ENCODE data around the gene SMCO2. TPM values are rescaled to one million over a fixed set of nuclear protein-coding genes. Genes with fewer than 3 reads are reported as not detected.

Gene SMCO2
- total RNA-seq, 1 donor from 2014 or later, result not detected

- no peak overlapping the region for H3K4me3 Mint-ChIP-seq (ENCODE audit: unreplicated experiment)
- no peaks in the 10 kb centered on the region for H3K27me3 Mint-ChIP-seq (ENCODE audit: unreplicated experiment)
- peaks cover 18% of the 10 kb centered on the region for H3K4me1 Mint-ChIP-seq (ENCODE audit: unreplicated experiment)
- no peak for TF ChIP-seq CTCF (IDR thresholded peaks at IDR 0.05)
- no peaks in the 10 kb centered on the region for H3K9me3 Mint-ChIP-seq (ENCODE audit: unreplicated experiment)
- H3K27ac Mint-ChIP-seq (ENCODE audit: unreplicated experiment), result no peak overlapping the region
- H3K36me3 Mint-ChIP-seq (ENCODE audit: unreplicated experiment), result no peaks in the 10 kb centered on the region
- DNase-seq (ENCODE audit: extremely low spot score, unreplicated experiment), result no peak
Observed at GRCh38 chr12:27451036-27451825, 4.7 kb downstream of the SMCO2 start.

- no peaks in the 10 kb centered on the region for H3K36me3 Mint-ChIP-seq (ENCODE audit: unreplicated experiment)
- H3K4me3 Mint-ChIP-seq (ENCODE audit: unreplicated experiment), result peak overlapping the region; percentile 12
- no peak for TF ChIP-seq CTCF (IDR thresholded peaks at IDR 0.05)
- H3K27me3 Mint-ChIP-seq (ENCODE audit: unreplicated experiment), result no peaks in the 10 kb centered on the region
- no peaks in the 10 kb centered on the region for H3K9me3 Mint-ChIP-seq (ENCODE audit: unreplicated experiment)
- DNase-seq (ENCODE audit: extremely low spot score, unreplicated experiment), result no peak
- peaks cover 18% of the 10 kb centered on the region for H3K4me1 Mint-ChIP-seq (ENCODE audit: unreplicated experiment)
- H3K27ac Mint-ChIP-seq (ENCODE audit: unreplicated experiment), result peak overlapping the region; percentile 85
Observed at GRCh38 chr12:27453421-27453820, 6.9 kb downstream of the SMCO2 start.

GRCh38 chr12:27455589-27455988 is 9.1 kb downstream of the SMCO2 start:
- no peak for TF ChIP-seq CTCF (IDR thresholded peaks at IDR 0.05)
- no peak overlapping the region for H3K27ac Mint-ChIP-seq (ENCODE audit: unreplicated experiment)

GRCh38 chr12:27456618-27457017 is 10.1 kb downstream of the SMCO2 start:
- H3K4me1 Mint-ChIP-seq (ENCODE audit: unreplicated experiment), result peaks cover 18% of the 10 kb centered on the region
- TF ChIP-seq CTCF (IDR thresholded peaks at IDR 0.05), result no peak
- DNase-seq (ENCODE audit: extremely low spot score, unreplicated experiment), result no peak
- no peaks in the 10 kb centered on the region for H3K36me3 Mint-ChIP-seq (ENCODE audit: unreplicated experiment)
- H3K4me3 Mint-ChIP-seq (ENCODE audit: unreplicated experiment), result no peak overlapping the region
- no peak overlapping the region for H3K27ac Mint-ChIP-seq (ENCODE audit: unreplicated experiment)
- H3K9me3 Mint-ChIP-seq (ENCODE audit: unreplicated experiment), result no peaks in the 10 kb centered on the region
- no peaks in the 10 kb centered on the region for H3K27me3 Mint-ChIP-seq (ENCODE audit: unreplicated experiment)

More at GRCh38 chr12:27455589-27455988, 9.1 kb downstream of the SMCO2 start:
- DNase-seq (ENCODE audit: extremely low spot score, unreplicated experiment), result no peak
- H3K4me1 Mint-ChIP-seq (ENCODE audit: unreplicated experiment), result peaks cover 18% of the 10 kb centered on the region
- no peak overlapping the region for H3K4me3 Mint-ChIP-seq (ENCODE audit: unreplicated experiment)
- no peaks in the 10 kb centered on the region for H3K27me3 Mint-ChIP-seq (ENCODE audit: unreplicated experiment)
- H3K9me3 Mint-ChIP-seq (ENCODE audit: unreplicated experiment), result no peaks in the 10 kb centered on the region
- H3K36me3 Mint-ChIP-seq (ENCODE audit: unreplicated experiment), result no peaks in the 10 kb centered on the region

- no peak for TF ChIP-seq CTCF (IDR thresholded peaks at IDR 0.05)
- H3K36me3 Mint-ChIP-seq (ENCODE audit: unreplicated experiment), result no peaks in the 10 kb centered on the region
- H3K27me3 Mint-ChIP-seq (ENCODE audit: unreplicated experiment), result no peaks in the 10 kb centered on the region
- no peak overlapping the region for H3K27ac Mint-ChIP-seq (ENCODE audit: unreplicated experiment)
- DNase-seq (ENCODE audit: extremely low spot score, unreplicated experiment), result no peak
- H3K4me3 Mint-ChIP-seq (ENCODE audit: unreplicated experiment), result no peak overlapping the region
- H3K9me3 Mint-ChIP-seq (ENCODE audit: unreplicated experiment), result no peaks in the 10 kb centered on the region
- peaks cover 4% of the 10 kb centered on the region for H3K4me1 Mint-ChIP-seq (ENCODE audit: unreplicated experiment)
Observed at GRCh38 chr12:27460471-27460978, 14.0 kb downstream of the SMCO2 start.
